H1 (cell line): ENCODE results near the gene PLXNB1. TPM values are rescaled to one million over a fixed set of nuclear protein-coding genes. Genes with fewer than 3 reads are reported as not detected.

Source experiments
- ATF3 ChIP-seq: IDR thresholded peaks from 2 replicates; pipeline ENCODE4 v1.6.1; 2011; ENCODE audit warnings: low read depth, mild to moderate bottlenecking, low read length; ENCODE audit not compliant: insufficient read depth
- BCL11A ChIP-seq, 2 experiments: IDR thresholded peaks; one replicate each; pipeline ENCODE4 v1.6.1; 2011; ENCODE audit warnings: low read depth in 2 of 2, low read length in 2 of 2, mild to moderate bottlenecking in 2 of 2
- CBX5 ChIP-seq: fragments of 300-800, 300-1000 bp; sonication (generic); IDR thresholded peaks from 2 replicates; pipeline ENCODE4 v1.7.1; 2016; ENCODE audit warnings: antibody characterized with exemption, low read length, low read depth
- CHD1 ChIP-seq: IDR thresholded peaks from 2 replicates; pipeline ENCODE4 v1.6.1; 2012; ENCODE audit warnings: low read depth, low read length, improper control_type of control experiment
- GTF2F1 ChIP-seq: IDR thresholded peaks from 2 replicates; pipeline ENCODE4 v1.6.1; 2012; ENCODE audit warnings: low read depth, low read length, improper control_type of control experiment, borderline replicate concordance
- POU5F1 ChIP-seq: IDR thresholded peaks from 2 replicates; pipeline ENCODE4 v1.6.1; 2011; ENCODE audit warnings: low read depth, mild to moderate bottlenecking, low read length, moderate library complexity
- SP2 ChIP-seq: IDR thresholded peaks from 2 replicates; pipeline ENCODE4 v1.6.1; 2012; ENCODE audit warnings: mild to moderate bottlenecking, low read length, inconsistent platforms
- polyA plus RNA-seq, 7 experiments: library from polyadenylated mRNA; depleted of rRNA in 3 of 7; stranded (reverse) in 5 of 7; unstranded in 2 of 7; fragments of >200 nt in 5 of 7; fragments of 200-250 nt in 2 of 7; gene quantifications; 1 replicate in 5 of 7; 2 replicates in 1 of 7; 4 replicates in 1 of 7; pipeline versions ENCODE4 v1.2.1 to v1.2.3, GENCODE V29; 2011 to 2013; ENCODE audit warnings: missing spikeins in 2 of 7, mixed read lengths in 2 of 7
- total RNA-seq: library from RNA; stranded (reverse); fragmentation: NEBNext Ultra II Directional; extraction: Animal tissue kit (Norgen Biotek cat#: 25700); gene quantifications from 2 replicates; pipeline ENCODE4 v1.2.1, GENCODE V29; 2021

Gene PLXNB1
- total and polyA plus RNA-seq, 2 of the 8 experiments (the other 6 are each of a cell fraction or from before 2014, with no cell fraction given) = 109 to 114 TPM

- TF ChIP-seq SP2 (no peak), POU5F1 (no peak), BCL11A (IDR thresholded peaks at IDR 0.05; ENCODE audit: low read depth in 2 of 2, low read length in 2 of 2) (no peak), ATF3 (no peak), CHD1 (no peak), GTF2F1 (no peak), CBX5 (no peak)
These were observed 56.9 kb downstream of the PLXNB1 start (continued) for GRCh38 chr3:48372862-48373435.
